ENCODE measurements around the gene UBAC2. TPM values are rescaled to one million over a fixed set of nuclear protein-coding genes. Genes with fewer than 3 reads are reported as not detected.

UBAC2 gene
- total and polyA plus RNA-seq, 2 of the 8 experiments (the other 6 are each of a cell fraction or from before 2014, with no cell fraction given) = 75.9 to 76.9 TPM

DNA sequence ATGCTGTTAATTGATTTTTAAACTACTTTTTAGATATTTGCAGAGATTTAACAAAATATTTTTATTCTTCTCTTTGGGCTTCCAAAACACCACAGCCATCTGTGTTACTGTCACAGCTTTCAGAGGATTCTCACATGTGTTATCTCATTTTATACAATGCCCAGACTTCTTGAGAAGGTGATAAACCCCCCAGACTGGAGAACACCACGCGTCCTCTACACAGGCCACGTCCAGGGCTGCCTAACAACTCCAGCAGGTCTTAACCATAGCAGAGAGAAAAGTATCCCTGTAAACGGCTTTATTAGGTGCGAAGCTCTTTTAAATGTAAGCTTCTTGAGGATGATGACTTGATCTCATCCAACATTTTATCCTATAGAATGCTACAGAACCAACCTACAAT lies 104.5 kb downstream of the UBAC2 start (continued):
- no peak for TF ChIP-seq CHD2 (IDR thresholded peaks at IDR 0.05; ENCODE audit: low read length)
- no peak for TF ChIP-seq TCF12 (IDR thresholded peaks at IDR 0.05; ENCODE audit: low read depth, low read length)
- no peak for TF ChIP-seq EGR1 (IDR thresholded peaks at IDR 0.05; ENCODE audit: borderline replicate concordance, low read depth, low read length)
- TF ChIP-seq RNF2 (IDR thresholded peaks at IDR 0.05; ENCODE audit: borderline replicate concordance, low read depth, low read length, missing control alignments, poor library complexity, severe bottlenecking) = no peak
- TF ChIP-seq TAF1 (IDR thresholded peaks at IDR 0.05; ENCODE audit: low read depth, low read length) = no peak
- no peak for TF ChIP-seq CEBPB (IDR thresholded peaks at IDR 0.05; ENCODE audit: low read depth, low read length)
- no peak for TF ChIP-seq GTF2F1 (IDR thresholded peaks at IDR 0.05; ENCODE audit: borderline replicate concordance, low read depth, low read length)
